Fibroblast of skin of abdomen (primary cell): ENCODE data around the gene NFATC2IP.
"Not testable (repeated sequence)": the region's sequence is repeated elsewhere in the genome, so short reads cannot be mapped to it uniquely, and the experiment has no call there.

Source experiments
- DNase-seq: peaks from one replicate; pipeline ENCODE4 v3.0.0-alpha.2; 2013

The NFATC2IP gene

DNA sequence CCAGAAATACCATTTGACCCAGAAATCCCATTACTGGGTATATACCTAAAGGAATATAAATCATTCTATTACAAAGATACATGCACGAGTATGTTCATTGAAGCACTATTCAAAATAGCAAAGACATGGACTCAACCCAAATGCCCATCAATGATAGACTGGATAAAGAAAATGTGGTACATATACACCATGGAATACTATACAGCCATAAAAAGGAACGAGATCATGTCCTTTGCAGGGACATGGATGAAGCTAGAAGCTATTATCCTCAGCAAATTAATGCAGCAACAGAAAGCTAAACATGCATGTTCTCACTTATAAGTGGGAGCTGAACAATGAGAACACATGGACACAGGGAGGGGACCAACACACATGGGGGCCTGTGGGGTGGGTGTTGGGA is 24.5 kb upstream of the NFATC2IP start:
- not testable (repeated sequence) for DNase-seq

DNA sequence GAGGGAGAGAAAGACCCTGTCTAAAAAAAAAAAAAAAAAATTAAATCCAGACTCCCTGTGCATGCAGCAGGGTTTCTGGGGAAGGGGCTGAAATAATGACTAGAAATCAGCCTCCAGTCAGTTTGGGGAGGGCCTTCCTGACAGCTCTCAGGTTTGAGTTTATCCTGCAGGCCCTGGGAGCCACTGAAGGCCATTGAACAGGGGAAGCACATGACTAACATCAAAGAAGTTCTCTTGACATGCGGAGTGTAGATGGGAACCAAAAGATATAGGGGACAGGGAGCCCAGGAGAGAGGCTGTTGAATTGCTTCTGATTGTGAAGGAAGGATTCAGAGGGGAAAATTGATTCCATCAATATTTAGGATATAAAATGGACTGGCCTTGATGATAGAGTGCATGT is 22.9 kb upstream of the NFATC2IP start:
- no peak for DNase-seq

DNA sequence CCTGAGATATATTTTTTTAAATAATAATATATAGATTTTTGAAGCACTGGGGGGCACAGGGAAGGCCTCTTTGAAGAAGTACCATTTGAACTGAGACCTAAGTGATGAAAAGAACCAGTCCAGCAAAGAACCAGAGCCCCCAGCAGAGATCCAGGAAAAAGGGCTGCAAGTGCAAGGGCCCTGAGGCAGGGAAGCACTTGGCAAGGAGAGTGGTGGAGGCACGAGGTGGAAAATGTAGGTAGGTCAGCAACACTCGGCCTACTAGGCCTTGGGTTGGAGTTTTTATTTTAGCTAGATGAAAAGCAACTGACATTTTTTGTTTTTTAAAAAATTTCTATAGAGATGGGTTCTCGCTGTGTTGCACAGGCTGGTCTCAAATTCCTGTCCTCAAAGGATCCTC is 20.5 kb upstream of the NFATC2IP start:
- no peak for DNase-seq

DNA sequence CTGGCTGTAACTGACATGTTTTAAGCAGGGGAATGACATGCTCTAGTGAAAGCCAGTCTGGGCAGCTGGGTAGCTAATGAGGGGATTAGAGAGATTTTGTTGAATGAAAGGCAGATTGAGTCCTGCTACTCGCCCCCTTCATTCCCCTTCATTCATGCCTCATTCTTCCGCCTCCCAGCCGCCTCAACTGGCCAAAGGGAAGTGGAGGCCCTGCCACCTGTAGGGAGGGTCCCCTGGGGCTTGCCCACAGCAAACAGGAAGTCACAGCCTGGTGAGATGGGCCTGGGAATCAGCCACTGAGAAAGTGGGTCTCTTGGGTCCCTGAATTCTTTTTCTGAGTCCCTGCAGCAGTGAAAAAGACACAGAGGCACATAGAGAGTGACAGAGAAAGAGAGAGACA is 20.1 kb upstream of the NFATC2IP start:
- no peak for DNase-seq

DNA sequence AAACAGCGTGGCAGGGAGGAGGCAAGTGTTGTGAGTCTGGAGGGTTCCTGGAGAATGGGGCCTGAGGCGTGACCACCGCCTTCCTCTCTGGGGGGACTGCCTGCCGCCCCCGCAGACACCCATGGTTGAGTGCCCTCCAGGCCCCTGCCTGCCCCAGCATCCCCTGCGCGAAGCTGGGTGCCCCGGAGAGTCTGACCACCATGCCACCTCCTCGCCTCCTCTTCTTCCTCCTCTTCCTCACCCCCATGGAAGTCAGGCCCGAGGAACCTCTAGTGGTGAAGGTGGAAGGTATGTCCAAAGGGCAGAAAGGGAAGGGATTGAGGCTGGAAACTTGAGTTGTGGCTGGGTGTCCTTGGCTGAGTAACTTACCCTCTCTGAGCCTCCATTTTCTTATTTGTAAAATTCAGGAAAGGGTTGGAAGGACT is 18.9 kb upstream of the NFATC2IP start, which contains the start of gene CD19:
CD19 (plus strand) TSS at position 171 of the 425 bp plus-strand sequence; CDS start at position 201, 30 bp downstream.
- no peak for DNase-seq

DNA sequence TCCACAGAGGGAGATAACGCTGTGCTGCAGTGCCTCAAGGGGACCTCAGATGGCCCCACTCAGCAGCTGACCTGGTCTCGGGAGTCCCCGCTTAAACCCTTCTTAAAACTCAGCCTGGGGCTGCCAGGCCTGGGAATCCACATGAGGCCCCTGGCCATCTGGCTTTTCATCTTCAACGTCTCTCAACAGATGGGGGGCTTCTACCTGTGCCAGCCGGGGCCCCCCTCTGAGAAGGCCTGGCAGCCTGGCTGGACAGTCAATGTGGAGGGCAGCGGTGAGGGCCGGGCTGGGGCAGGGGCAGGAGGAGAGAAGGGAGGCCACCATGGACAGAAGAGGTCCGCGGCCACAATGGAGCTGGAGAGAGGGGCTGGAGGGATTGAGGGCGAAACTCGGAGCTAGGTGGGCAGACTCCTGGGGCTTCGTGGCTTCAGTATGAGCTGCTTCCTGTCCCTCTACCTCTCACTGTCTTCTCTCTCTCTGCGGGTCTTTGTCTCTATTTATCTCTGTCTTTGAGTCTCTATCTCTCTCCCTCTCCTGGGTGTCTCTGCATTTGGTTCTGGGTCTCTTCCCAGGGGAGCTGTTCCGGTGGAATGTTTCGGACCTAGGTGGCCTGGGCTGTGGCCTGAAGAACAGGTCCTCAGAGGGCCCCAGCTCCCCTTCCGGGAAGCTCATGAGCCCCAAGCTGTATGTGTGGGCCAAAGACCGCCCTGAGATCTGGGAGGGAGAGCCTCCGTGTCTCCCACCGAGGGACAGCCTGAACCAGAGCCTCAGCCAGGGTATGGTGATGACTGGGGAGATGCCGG is 18.2 kb upstream of the NFATC2IP start:
- no peak for DNase-seq

DNA sequence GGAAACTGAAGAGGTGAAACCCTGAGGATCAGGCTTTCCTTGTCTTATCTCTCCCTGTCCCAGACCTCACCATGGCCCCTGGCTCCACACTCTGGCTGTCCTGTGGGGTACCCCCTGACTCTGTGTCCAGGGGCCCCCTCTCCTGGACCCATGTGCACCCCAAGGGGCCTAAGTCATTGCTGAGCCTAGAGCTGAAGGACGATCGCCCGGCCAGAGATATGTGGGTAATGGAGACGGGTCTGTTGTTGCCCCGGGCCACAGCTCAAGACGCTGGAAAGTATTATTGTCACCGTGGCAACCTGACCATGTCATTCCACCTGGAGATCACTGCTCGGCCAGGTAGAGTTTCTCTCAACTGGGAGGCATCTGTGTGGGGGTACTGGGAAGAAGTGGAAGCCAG is 17.6 kb upstream of the NFATC2IP start:
- DNase-seq: no peak

DNA sequence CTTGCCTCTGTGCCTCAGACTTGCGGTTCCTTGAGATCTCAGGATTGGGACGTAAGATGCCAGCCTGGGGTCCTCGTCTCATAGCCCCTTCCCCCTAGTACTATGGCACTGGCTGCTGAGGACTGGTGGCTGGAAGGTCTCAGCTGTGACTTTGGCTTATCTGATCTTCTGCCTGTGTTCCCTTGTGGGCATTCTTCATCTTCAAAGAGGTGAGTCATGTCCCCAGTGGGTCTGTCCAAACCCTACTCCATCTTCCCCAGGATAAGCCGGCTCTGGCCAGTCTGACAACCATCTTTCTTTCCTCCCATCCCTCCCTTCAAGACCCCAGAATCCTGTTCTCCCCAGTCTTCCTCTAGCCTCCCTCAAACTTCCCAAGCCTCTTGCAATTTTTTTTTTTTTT is 15.4 kb upstream of the NFATC2IP start:
- DNase-seq: no peak

DNA sequence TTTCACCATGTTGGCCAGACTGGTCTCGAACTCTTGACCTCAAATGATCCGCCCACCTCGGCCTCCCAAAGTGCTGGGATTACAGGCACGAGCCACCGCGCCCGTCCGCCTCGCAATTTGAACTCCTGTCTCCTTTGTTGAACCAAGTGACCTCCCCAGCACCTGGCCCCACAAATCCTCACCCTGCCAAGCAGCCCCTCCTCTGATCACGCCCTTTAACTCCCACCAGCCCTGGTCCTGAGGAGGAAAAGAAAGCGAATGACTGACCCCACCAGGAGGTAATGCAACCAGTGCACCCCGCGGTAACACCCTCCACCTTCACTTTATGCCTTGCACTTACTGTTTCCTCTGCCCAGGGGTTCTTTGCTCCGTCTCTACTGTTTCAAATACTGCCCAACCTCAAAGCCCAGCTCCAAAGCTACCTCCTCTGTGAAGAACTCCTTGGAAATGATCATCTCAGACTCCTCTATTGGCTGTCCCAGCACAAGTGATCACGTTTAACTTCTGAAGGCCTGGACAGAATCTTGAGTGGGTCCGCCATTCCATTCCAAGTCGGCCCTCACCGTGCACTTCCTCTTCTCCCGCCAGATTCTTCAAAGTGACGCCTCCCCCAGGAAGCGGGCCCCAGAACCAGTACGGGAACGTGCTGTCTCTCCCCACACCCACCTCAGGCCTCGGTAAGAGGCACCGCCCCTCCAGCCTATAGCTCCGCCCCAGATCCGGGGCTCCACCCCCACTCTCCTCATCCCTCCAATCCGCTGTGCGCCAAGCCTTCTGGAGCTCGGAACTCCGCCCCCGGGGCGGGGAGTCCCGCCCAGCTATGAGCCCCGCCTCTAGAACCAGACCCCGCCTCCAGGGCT is 14.6 kb upstream of the NFATC2IP start:
- DNase-seq: peak; percentile 60

DNA sequence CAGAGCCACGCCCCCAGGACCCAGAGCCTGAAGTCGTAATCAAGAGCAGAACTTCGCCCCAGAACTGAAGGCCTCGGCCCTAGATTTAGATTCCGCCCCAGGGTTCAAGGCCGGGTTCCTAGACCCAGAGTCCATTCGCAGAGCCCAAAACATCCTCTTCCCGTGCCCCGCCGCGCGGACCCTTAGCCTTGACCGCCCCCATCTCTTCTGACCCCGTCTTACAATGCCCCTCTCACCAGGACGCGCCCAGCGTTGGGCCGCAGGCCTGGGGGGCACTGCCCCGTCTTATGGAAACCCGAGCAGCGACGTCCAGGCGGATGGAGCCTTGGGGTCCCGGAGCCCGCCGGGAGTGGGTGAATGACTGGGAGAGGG is 14.0 kb upstream of the NFATC2IP start:
- DNase-seq: no peak

DNA sequence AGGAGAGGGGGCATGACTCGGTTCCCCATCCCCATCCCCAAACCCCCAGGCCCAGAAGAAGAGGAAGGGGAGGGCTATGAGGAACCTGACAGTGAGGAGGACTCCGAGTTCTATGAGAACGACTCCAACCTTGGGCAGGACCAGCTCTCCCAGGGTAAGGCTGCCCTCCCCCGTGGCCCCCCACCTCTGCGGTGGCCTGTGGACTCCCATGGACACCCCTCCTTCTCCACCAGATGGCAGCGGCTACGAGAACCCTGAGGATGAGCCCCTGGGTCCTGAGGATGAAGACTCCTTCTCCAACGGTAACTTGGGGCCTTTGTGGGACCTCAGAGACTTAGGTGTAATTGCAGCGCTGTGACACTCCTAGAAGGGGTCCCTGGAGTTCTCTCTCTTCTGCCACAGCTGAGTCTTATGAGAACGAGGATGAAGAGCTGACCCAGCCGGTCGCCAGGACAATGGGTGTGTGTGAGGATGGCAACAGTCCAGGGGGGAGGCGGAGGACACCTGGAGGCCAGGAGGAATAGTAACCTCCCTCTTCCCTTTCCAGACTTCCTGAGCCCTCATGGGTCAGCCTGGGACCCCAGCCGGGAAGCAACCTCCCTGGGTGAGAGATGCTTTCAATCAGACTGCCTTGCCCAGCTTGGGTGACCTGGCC is 13.4 kb upstream of the NFATC2IP start:
- no peak for DNase-seq

DNA sequence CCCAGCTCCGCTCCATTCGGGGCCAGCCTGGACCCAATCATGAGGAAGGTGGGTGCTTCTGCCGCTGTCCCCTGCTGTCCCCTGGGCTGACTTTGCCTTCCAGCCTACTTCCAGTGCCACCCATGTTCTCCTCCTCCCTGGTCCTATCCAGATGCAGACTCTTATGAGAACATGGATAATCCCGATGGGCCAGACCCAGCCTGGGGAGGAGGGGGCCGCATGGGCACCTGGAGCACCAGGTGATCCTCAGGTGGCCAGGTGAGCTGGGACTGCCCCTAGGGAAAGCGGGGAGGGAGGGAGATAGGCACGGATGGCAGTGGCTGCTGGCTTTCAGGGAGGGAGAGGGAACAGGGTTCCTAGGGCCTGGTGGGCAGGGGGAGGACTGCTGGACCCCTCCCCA is 12.0 kb upstream of the NFATC2IP start:
- no peak for DNase-seq

DNA sequence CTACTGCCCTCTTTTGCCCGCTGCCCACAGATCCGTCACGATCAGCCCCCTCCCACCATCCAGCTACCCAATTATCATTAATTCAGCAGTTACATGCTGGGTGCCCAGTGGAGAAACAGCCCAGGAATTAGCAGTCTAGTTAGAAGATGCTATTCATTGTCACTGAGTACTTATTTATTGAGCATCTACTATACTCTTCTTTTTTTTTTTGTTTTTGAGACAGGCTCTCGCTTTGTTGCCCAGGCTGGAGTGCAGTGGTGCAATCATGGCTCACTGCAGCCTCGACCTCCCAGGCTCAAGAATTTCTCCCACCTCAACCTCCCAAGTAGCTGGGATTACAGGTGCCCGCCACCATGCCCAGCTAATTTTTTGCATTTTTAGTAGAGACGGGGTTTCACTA is 10.9 kb upstream of the NFATC2IP start:
- DNase-seq: not testable (repeated sequence)

DNA sequence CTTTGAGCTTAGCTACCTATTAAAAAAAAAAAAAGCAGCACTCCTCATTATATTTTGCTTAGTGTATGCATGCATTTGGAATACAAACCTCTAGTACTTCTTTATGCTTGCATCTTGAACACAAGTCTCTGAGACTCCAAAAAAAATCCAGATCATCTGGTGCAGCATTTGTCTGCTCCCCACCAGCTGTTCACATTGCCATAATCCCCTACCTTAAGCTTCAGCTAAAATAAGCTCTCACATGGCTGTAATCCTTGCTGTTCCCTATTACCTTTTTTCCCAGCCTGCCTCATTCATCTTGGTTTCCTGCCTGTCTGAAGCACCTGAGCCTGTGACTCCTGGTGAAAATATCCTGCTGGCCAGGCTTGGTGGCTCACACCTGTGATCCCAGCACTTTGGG is 7.5 kb upstream of the NFATC2IP start:
- no peak for DNase-seq

DNA sequence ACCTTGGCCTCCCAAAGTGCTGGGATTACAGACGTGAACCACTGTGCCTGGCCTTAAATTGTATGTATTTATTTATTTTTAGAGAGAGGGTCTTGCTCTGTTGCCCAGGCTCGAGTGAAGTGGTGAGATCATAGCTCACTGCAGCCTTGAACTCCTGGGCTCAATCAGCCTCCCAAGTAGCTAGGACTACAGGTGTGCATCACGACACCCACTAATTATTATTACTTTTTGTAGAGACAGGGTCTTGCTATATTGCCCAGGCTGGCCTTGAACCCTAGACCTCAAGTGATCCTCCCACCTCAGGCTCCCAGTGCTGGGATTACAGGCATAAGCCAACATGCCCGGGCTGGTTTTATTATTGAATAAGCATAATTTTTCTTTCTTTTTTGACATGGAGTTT is 4.1 kb upstream of the NFATC2IP start:
- DNase-seq: no peak

DNA sequence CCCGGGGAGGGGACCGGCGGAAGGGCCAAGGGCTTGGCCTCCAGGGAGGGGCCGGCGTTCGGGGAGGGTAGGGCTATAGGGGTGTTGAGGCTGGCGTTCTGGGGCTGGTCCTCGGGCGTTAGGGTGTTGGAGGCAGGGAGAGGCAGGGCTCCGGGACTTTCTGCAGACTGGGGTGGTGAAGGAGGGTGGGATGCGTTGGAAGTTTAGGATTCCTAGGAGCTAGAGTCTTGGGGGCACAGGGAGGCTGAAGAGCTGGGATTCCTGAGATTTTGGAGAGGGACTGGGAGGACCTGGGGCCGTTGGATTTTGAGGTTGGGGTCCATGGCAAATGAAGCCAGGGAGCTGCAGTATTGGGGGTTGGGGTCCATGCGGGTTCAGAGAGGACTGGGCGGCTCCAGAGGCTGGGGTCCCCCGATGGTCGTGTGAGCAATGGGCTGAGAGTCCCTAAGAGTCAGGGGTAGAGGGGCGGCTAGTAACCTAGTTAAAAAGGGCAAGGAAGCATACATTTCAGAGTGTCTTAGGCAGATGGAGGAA is 740 bp downstream of the NFATC2IP start:
- DNase-seq: peak; percentile 6

DNA sequence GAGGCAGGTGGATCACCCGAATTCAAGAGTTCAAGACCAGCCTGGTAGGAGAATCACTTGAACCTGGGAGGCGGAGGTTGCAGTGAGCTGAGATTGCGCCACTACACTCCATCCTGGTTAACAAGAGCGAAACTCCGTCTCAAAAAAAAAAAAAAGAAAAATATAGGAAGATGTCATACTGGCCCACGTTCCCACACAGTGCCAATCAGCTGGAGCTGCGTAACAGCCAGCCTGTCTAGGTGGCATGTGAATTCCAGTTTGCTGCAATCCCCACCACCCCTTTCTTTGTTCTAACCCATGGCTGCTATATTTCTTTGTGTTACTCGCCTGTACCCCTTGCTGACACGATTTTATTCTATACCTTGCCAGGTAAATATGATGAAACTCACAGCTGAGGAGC is 7.5 kb downstream of the NFATC2IP start:
- DNase-seq: no peak

DNA sequence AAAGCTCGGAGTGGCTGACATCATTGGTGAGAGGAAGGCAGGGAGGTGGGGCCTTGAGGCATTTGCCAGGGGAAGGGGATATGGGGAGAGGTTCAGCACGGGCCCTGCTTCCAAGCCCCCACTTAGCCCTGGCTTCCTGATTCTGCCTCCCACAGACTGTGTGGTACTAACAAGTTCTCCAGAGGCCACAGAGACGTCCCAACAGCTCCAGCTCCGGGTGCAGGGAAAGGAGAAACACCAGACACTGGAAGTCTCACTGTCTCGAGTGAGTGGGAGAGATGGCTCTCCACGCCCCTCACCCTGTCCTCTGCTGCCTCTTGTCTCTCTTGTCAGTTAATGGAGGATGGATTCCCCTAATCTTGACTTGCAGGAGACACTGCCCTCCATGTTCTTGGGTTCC is 8.1 kb downstream of the NFATC2IP start:
- no peak for DNase-seq

DNA sequence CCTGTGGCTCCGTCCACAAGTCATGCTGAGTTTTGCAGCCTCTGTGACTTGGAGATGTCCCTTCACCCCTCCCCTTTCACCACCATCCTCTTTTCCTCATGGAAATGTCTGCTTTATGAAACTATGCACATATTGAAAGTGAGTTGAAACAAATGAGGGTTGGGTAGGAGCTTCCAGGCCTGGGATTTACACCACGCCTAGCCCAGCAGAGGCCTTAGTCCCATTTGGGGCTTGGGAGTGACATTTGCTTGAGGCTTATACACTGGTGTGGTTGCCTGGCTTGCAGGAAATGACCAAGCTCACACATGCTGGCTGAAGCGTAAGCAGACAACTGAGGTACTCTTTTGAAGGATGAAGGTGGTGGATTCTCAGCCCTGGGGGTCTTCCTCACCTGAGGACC is 13.3 kb downstream of the NFATC2IP start:
- no peak for DNase-seq

DNA sequence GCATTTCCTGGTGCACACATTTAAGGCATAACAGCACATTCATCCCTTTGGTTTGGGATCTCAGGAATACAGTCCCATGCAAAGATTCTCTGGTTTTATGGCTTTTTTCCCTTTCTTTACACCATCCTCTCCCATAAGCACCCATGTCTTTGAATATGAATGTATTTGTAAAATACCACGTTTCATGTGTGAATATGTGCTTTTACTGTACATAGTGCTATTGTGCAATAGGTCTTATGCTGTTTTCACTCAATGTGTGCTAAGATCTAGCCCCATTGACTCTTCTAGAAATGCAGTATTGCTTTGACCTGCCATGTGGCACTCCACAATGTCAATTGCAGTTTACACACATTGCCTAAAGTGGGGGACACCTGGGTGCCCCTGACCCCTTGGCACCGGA is 13.8 kb downstream of the NFATC2IP start:
- DNase-seq: no peak

DNA sequence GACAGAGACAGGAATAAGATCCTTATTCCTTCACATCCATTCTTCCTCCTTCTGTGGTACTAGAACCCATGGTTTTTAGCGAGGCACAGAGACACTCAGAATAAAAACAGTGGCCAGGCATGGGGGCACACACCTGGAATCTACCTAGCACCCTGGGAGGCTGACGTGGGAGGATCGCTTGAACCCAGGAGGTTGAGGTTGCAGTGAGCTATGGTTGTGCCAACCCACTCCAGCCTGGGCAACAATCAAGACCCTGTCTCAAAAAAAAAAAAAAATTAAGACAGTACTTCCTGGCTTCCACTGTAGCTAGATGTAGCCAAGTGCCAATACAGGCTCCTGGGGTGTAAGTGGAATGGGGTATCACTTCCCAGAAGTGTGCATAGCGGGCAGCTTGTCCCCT is 16.4 kb downstream of the NFATC2IP start:
- no peak for DNase-seq

DNA sequence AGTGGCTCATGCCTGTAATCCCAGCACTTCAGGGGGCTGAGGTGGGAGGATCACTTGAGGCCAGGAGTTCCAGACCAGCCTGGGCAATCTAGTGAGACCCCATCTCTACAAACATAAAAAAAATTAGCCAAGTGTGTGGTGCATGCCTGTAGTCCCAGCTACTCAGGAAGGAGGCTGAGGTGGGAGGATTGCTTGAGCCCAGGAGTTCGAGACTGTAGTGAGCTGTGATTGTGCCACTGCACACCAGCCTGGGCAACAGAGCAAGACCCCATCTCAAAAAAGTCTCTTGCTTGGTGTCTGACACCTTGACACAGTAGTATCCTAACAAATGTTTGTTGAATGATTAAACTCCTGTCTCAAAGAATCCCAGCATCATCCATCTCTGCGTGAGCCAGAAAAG is 19.0 kb downstream of the NFATC2IP start:
- not testable (repeated sequence) for DNase-seq

DNA sequence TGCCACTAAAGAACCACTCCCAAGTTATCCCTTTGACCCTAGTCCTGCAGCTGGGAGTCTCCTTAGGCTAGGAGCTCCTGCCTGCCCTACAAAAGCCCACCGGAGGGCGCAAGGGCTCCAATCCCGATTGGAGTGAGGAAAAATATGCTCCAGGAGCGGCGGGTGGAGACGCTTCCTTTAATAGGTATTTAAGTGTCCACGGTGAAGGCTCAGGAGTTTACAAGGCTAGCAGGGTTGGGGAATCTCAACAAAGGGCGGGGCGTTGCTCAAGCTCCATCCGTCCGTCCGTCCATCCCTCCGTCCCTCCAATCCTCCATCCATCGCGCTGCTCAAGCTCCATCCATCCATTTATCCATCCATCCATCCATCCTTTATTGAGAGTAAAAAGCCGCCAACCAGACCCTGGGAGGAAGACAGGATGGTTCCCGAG is 23.3 kb downstream of the NFATC2IP start:
- peak; percentile 68 for DNase-seq
